NCI-H1930 (cell line): ENCODE results near the gene GALR3.

Source experiments
- DNase-seq, 2 experiments: peaks; one replicate each; lab custom pipeline; 2025; lab: John Stamatoyannopoulos, UW

GALR3 gene

DNA sequence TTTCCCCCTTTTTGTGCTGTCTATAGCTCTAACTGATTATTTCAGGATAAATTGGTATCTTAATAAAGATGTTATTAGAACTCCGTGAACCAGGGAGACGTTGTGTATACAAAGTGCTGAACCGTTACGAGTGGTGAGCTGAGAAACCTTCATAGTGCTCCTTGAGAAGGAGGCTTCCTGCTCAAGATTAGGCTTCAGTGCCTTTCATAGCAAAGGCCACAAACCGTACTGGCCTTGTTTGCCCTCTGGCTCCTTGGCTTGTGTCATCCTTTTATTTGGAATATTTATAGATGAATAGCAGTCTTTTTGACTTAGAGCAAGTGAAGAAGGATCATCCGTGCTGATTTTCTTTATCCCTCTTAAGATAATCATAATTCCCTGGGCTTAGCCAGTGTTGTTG, 42.3 kb downstream of the GALR3 start:
- no peak for DNase-seq

DNA sequence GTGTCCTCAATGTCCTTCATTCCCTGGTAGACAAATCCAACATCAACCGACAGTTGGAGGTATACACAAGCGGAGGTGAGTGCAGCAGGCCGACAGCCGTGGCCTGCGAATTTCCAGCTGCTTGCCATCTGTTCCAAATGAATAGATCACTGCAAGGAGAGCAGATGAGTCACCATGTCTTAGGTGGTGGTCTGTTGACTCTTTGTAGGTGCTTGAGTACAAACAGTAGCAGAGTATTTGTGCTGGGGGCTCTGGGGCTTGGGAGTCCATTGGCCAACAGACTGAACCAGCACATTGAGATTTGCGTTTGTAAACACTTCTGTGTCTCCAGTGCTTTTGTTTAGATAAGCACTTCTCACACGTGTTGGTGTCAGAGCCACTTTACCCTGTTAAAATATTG, 47.1 kb downstream of the GALR3 start:
- DNase-seq: no peak
